ENCODE data around the gene FEZF1.

FEZF1 gene

GRCh38 chr7:122304319-122304975 is at the start of gene FEZF1:
FEZF1 (minus strand) TSS chr7:122304750; CDS start chr7:122304437, 313 bp downstream.
- DNase-seq, result peak; percentile 55

- DNase-seq, result no peak
Observed at GRCh38 chr7:122352454-122352853, 47.9 kb upstream of the FEZF1 start.

DNA sequence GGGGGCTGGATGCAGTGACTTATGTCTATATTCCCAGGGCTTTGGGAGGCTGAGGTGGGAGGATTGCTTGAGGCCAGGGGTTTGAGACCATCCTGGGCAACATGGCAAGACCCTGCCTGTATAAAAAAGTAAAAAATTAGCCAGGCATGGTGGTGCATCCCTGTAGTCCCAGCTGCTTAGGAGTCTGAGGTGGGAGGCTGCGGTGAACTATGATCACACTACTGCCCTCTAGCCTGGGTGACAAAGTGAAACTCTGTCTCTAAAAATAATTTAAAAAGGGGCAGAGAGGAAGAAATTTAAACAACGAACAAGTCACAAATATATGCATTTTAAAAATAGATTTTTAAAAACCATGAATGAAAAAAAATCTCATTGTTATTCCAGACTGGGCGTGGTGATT is 46.2 kb upstream of the FEZF1 start:
- DNase-seq, result no peak

DNA sequence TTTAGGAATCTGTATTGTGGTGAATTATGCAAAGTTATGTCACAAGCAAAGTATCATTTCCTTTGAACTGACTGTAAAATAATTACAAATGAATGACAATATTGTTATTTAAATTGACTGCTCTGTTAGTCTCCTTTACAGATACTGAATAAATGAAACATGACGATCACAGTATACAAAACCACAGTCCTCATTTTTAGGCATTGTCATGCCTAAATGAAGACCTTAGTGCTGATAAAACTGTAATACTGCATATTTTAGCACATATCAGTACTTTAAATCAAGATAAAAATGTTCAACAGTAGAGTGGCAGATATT is 39.7 kb upstream of the FEZF1 start:
- no peak for DNase-seq

GRCh38 chr7:122343601-122344302 is 39.2 kb upstream of the FEZF1 start:
- DNase-seq, result no peak

GRCh38 chr7:122340427-122340826 is 35.9 kb upstream of the FEZF1 start:
- DNase-seq, result no peak

DNA sequence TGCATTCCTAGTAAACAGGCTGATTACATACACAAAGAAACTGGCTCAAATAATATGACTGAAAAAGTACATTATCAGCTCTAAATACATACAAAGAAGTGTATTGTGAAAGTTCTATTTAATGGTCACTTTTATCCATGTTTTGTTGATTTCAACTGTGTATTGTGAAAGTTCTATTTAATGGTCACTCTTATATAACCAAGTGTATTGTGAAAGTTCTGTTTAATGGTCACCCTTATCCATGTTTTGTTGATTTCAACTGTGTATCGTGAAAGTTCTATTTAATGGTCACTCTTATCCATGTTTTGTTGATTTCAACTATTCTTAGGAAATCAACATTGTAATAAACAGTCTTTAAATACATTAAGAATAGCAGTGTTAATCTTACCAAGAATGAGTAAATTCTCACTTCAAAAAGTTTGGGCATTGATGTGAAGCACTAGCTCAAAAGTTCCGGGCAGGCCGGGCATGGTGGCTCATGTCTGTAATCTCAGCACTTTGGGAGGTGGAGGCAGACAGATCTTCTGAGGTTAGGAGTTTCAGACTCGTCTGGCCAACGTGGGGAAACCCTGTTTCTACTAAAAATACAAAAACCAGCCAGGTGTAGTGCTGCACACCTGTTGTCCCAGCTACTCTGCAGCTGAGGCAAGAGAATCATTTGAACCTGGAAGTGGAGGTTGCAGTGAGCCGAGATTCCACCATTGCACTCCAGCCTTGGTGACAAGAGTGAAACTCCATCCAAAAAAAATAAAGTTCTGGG is 34.8 kb upstream of the FEZF1 start:
- DNase-seq, result no peak

GRCh38 chr7:122337011-122337410 is 32.5 kb upstream of the FEZF1 start:
- DNase-seq, result peak; percentile 93

DNA sequence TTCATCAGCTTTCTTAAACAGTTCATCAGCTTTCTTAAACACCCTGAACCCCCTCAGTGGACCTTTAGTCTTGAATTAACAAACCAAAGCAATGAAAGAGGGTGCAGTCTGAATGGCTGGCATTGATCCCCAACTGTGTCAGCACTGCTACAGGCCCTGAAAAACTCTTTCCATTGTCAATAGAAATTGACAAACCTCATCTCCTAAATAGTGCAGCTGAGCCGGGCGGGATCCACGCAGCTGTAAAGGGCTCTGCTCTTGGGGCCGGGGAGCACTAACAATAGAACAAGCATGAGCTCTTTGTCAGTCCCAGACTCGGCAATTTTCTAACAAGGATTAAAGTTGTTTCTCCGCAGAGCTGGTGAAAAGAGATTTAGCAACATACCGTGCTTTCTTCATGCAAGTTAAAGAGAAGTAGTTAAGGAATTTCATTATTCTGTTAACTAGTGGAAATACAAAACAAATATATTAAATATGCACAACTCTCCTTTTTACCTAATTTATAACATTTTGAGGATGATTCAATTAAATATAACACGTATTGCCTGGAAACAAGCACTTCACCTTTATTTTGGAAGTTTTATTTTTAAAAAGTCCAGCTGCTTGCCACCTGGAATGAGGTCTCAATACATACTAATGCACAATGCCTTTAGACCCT is 24.7 kb upstream of the FEZF1 start:
- no peak for DNase-seq

DNA sequence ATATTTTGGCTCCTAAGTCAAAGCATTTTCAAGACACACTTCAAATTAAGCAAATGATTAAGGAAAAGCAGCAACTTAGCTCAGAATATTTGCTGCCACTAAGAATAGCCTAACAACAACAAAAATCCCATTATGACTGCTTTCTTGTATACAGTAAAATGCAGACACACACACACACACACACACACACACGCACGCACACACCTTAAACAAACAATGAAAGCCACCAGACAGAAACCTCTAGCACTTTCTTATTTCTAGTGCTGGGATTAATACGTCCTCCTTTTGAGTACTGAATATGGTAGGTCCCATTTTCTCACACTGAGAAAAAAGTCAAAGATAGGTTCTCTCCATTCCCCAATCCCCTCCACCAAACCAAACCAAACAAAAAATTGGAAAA is 23.4 kb upstream of the FEZF1 start:
- DNase-seq, result no peak

DNA sequence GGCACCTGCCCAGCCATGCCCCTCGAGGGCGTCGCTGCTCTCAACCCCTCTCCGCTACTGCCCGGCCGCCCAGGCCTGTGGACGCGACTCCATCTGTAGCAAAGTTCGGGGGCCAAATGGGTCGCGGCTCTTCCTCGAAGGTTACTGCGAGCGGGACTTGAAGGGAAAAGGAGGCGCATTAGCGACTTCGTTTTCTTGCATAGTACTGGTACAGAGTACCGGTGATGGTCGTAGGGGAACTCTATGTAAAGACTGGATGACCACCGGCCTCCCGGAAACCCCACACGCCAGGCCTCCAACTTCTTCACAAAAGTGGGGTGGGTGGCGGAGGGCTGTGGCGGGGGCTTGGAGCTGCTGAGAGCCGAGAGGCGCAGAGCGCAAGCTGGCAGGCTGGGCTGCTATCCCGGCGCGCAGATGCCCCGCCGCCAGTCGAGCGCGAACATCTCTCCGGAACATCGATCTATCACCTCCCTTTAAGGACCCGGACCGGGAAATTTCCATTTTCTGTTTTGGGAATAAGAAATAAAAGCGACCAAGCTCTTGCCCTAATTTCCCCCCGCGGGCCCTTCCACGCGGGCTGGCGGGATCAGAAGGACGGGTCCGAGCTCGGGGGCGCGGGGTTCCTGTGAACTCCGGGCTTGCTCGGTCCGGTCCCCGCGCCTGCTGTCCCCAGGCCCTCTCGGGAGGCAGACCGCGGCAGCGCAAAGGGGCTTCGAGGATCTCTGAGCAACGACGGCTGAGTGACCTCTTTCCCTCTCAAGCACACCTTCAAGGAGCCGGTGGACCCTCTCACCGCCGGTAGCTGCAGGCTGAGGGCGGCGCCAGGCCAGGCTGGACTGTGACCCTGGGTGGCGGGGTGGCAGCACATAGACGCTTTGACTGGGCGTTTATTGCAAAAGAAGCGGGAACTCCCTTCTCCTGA is 12.2 kb upstream of the FEZF1 start:
- no peak for DNase-seq

DNA sequence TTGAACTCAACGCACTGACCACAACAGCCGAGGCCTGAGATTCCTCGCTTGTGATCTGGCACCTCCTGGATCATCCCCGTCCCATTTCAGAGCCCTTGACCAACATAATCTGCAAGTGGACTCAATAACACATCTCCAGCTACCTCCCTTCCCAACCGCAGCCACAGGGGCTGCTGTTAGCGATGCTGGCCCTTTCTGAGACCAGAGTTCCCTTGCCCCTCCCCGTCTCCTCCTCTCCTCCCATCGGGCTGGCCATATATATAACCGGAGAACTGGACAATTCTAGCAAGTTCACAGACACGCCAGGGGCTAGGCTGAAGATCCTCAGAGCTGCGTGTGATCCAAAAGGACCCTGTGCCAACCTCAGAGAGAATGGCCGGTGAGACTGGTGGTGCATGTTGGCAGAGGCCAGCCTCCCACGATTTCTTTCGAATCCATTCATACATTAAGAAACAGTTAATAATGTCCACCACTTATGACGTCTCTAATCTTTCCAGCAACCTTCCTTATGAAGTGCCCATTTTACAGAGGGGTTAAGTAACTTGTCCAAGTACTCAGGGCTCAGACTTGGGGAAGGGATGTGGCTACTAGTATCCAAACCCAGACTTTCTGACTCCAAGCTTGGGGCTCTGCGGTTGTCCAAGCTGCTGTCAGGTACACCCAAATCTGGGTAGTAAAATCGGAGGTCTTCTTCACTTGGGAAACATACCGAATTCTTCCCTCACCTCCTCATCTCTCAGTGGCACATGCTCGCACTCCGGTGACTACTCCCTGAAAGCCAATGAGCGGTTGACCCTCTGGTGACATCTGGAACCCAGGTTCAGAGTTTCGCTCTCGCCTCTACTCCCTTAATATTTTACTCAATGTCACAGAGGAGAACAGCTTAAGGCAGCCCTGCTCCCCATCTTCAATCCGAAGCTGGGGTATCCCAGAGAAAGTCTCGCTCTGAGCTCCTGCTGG is 11.2 kb upstream of the FEZF1 start:
- no peak for DNase-seq

DNA sequence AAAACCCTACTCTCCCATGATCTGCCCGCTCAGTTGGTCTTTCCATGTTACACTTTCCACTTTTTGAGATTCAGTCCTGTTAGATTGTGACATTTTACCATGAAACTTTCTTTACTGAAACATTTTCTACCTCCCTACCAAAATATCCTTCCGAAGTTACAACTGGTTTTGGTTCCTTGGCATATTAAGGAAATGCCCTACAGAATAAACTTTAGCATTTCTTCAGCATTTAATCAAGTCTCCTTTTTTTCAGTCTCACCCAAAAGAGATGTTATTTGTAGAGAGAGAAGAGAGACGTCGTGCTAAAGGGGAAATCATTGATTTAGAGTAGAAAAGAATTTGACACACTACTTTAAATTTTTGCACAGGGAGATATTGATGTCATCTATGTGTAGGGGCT is 9.7 kb upstream of the FEZF1 start:
- no peak for DNase-seq

DNA sequence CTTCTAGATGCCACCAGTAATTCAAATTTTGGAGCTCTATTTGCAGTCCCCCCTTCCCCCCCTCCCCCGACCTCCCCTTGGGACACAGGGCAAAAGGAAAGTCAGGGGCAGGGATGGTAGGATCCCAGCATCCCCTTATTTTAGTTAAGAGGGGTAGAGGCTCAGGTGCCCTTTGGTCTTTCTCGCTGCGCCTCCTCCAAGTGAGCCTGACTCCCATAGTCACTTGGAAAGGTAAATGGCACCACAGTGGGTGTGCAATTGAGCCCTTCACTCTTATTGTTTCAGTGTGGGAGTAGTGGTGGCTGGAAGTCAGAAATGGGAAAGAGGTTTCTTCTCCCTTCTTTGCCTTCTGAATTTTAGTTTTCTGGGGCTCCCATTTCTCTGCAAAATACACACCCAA is 8.2 kb upstream of the FEZF1 start:
- no peak for DNase-seq

- DNase-seq, result no peak
Observed at GRCh38 chr7:122311734-122312450, 7.3 kb upstream of the FEZF1 start.

- DNase-seq, result no peak
Observed at GRCh38 chr7:122311050-122311700, 6.6 kb upstream of the FEZF1 start.

- no peak for DNase-seq
Observed at GRCh38 chr7:122310119-122311021, 5.8 kb upstream of the FEZF1 start.

DNA sequence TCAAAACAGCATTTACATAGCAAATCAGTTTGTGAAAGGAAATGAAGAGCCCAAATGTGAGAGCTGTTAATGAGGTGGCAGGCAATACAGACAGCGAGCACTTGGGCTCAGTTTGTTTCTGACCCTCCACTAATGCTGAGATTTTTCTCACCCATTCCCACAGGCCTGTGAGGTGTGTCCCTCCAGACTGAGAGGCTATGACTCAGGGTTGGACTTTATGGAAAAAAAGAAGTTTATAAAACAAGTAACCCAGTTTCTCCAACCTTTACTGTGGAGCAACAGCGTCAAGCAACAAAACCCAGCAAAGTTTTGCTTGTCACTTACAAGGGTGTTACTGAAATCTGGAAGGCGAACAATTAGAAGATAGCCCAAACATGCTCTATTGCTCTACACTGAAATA is 4.9 kb upstream of the FEZF1 start:
- no peak for DNase-seq

DNA sequence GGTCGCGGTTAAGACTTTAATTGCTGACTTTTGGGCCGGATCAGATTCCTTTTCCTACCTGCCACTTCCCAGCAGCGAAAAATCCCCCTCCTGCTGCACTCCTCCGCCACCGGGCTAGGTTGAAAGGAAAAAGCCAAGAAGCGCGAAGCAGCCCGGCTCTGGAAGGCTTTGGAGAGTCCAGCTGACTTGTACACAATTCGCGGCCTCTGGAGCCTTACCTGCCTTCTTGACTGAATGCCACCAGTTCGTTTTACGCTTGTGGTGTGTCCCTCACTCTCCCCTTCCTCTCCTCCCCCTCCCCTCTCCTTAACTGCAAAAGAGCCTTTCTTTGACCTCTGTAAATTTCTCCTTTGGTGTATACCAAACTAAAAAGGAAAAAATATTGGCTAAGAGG is 2.7 kb upstream of the FEZF1 start:
- DNase-seq, result peak; percentile 66

Data from NCI-H2171 treated with DMSO at 0.1 percent for 48 hours (cell line).